ENCODE measurements around the gene PRICKLE2. TPM values are rescaled to one million over a fixed set of nuclear protein-coding genes. Genes with fewer than 3 reads are reported as not detected.

PRICKLE2 gene
- total and polyA plus RNA-seq, 10 donors = 0.27 to 11.4 (median 5.4) TPM

DNA sequence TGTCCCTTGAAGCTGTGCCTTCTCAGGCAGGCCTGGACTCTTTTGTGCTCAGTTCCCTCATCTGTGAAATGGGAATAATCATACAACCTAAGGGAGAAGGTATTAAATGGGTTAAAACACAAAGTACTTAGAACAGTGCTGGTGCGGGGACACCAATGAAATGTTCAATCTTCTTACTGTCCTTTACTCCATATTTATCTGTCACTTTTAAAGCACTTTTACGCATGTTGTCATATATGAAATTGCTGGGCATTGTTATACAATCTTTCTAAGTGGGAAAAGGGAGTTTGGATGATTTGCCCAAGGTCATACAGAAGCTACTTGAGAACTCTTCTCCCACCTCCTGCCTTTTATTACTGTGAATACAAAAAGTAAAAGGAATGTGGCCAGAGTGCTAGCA lies 114.2 kb downstream of the PRICKLE2 start:
- H3K27ac ChIP-seq = no peak overlapping the region
- intact Hi-C loops (cut with DNase I; ENCODE audit: low total_unique reads) = no loop called here
- H3K36me3 ChIP-seq = no peaks in the 10 kb centered on the region
- H3K27me3 ChIP-seq (replicated peaks in 1 of 7) = peaks cover 0 to 5% (median 0%) of the 10 kb centered on the region in 7 donors
- peaks cover 0 to 8% (median 2%) of the 10 kb centered on the region in 8 donors for H3K9me3 ChIP-seq
- 69 to 94% (median 88%) methylated on average over 2 of the region's 2 CpGs for WGBS, 5 donors
- H3K4me3 ChIP-seq = no peak overlapping the region
- no peak for DNase-seq
- TF ChIP-seq POLR2AphosphoS5 (IDR thresholded peaks at IDR 0.05) (no peak), POLR2A (IDR thresholded peaks at IDR 0.05) (no peak)
- TF ChIP-seq, protein P1, sequence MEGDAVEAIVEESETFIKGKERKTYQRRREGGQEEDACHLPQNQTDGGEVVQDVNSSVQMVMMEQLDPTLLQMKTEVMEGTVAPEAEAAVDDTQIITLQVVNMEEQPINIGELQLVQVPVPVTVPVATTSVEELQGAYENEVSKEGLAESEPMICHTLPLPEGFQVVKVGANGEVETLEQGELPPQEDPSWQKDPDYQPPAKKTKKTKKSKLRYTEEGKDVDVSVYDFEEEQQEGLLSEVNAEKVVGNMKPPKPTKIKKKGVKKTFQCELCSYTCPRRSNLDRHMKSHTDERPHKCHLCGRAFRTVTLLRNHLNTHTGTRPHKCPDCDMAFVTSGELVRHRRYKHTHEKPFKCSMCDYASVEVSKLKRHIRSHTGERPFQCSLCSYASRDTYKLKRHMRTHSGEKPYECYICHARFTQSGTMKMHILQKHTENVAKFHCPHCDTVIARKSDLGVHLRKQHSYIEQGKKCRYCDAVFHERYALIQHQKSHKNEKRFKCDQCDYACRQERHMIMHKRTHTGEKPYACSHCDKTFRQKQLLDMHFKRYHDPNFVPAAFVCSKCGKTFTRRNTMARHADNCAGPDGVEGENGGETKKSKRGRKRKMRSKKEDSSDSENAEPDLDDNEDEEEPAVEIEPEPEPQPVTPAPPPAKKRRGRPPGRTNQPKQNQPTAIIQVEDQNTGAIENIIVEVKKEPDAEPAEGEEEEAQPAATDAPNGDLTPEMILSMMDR (IDR thresholded peaks at IDR 0.05 in 8 of 11, conservative IDR thresholded peaks at IDR 0.05 in 3 of 11) = no peak
- H3K4me1 ChIP-seq = no peaks in the 10 kb centered on the region

DNA sequence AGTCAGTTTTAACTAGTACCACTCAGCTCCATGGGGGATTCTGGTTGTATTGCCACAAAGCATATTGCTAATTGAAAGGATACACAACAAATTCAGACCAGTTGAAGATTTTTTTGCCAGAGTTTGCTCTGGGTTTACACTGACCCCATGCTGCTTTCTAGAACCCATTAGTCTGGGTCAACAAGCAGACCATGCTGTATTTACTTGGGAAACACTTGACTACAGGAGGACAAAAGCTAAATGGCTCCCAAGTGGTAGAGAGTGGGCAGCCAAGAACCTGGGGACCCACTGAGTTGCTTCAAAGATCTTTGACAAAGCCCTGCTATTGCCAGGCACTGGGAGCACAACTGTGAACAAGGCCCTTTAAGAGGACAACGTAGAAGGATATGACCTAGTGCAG lies 115.2 kb downstream of the PRICKLE2 start:
- intact Hi-C loops (cut with DNase I; ENCODE audit: low total_unique reads) = no loop called here
- peaks cover 0 to 8% (median 2%) of the 10 kb centered on the region in 8 donors for H3K9me3 ChIP-seq
- TF ChIP-seq POLR2AphosphoS5 (IDR thresholded peaks at IDR 0.05) = no peak
- no peak for TF ChIP-seq POLR2A (IDR thresholded peaks at IDR 0.05)
- TF ChIP-seq, protein P1 (IDR thresholded peaks at IDR 0.05 in 8 of 11, conservative IDR thresholded peaks at IDR 0.05 in 3 of 11) = no peak
- H3K36me3 ChIP-seq = no peaks in the 10 kb centered on the region
- no peak overlapping the region for H3K27ac ChIP-seq
- H3K4me1 ChIP-seq = no peaks in the 10 kb centered on the region
- peaks cover 0 to 5% (median 0%) of the 10 kb centered on the region in 7 donors for H3K27me3 ChIP-seq (replicated peaks in 1 of 7)
- no peak overlapping the region for H3K4me3 ChIP-seq
- 0 to 55% (median 0%) methylated on average over 1 of the region's 1 CpG for WGBS, 5 donors
- DNase-seq = no peak

DNA sequence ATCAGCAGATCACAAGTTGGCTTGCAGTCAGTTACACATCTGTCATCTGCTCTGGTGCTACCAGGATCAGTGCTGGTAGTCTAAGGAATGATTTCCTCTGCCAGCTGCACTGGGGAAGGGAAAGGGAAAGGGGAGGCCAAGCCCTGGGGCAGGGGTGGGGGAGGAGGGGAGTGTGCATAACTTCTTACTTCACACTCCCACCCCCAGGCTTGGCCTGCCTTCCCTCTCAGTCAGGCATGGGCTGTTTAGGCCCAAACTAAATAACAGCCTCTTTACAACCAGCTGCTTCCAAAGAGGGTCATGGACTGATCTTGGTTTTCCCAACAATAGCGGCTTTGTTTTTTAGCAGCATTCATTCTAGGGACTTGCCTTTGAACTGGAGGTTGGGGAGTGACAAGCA lies 115.8 kb downstream of the PRICKLE2 start:
- H3K9me3 ChIP-seq = peaks cover 0 to 7% (median 0%) of the 10 kb centered on the region in 8 donors
- 85 to 100% (median 86%) methylated on average over 1 of the region's 1 CpG for WGBS, 5 donors
- intact Hi-C loops (cut with DNase I; ENCODE audit: low total_unique reads) = no loop called here
- peaks cover 0 to 5% (median 0%) of the 10 kb centered on the region in 7 donors for H3K27me3 ChIP-seq (replicated peaks in 1 of 7)
- no peak overlapping the region for H3K4me3 ChIP-seq
- DNase-seq = no peak
- H3K4me1 ChIP-seq = no peaks in the 10 kb centered on the region
- no peaks in the 10 kb centered on the region for H3K36me3 ChIP-seq
- TF ChIP-seq, protein P1 (IDR thresholded peaks at IDR 0.05 in 8 of 11, conservative IDR thresholded peaks at IDR 0.05 in 3 of 11) = no peak
- no peak for TF ChIP-seq POLR2AphosphoS5 (IDR thresholded peaks at IDR 0.05)
- TF ChIP-seq POLR2A (IDR thresholded peaks at IDR 0.05) = no peak
- H3K27ac ChIP-seq = no peak overlapping the region

GRCh38 chr3:64108784-64109317 lies 116.4 kb downstream of the PRICKLE2 start:
- H3K4me3 ChIP-seq = no peak overlapping the region
- TF ChIP-seq, protein P1 (IDR thresholded peaks at IDR 0.05 in 8 of 11, conservative IDR thresholded peaks at IDR 0.05 in 3 of 11) = no peak
- TF ChIP-seq POLR2A (IDR thresholded peaks at IDR 0.05) (no peak), POLR2AphosphoS5 (IDR thresholded peaks at IDR 0.05) (no peak)
- H3K4me1 ChIP-seq = no peaks in the 10 kb centered on the region
- intact Hi-C loops (cut with DNase I; ENCODE audit: low total_unique reads) = no loop called here
- H3K27me3 ChIP-seq (replicated peaks in 1 of 7) = peaks cover 0 to 5% (median 0%) of the 10 kb centered on the region in 7 donors
- 84 to 93% (median 92%) methylated on average over 7 of the region's 7 CpGs for WGBS, 5 donors
- peaks cover 0 to 1% (median 0%) of the 10 kb centered on the region in 8 donors for H3K9me3 ChIP-seq
- no peaks in the 10 kb centered on the region for H3K36me3 ChIP-seq
- no peak overlapping the region for H3K27ac ChIP-seq
- DNase-seq = no peak

Data from spleen (tissue), 11 donors.